ENCODE data around the gene PAM.

DNA sequence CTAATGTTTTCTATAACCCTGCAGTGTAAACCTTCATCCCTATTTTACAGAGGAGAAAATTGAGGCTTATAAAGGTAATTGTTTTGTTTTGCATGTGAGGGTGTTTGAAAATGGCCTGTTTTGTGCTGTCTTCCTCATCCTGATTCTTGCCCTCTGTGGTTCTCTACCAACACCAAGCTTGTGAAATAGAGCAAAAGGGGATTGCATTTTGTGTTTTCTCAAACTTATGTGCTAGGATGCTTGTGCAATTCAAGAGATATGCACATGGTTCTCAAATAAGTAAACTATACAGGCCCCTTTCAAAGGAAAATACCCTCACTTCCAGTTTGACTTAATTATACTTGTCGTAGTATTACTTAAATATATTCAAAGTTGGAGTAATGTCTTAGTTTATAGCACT lies 17.2 kb downstream of the PAM start:
- TF ChIP-seq, protein P1, sequence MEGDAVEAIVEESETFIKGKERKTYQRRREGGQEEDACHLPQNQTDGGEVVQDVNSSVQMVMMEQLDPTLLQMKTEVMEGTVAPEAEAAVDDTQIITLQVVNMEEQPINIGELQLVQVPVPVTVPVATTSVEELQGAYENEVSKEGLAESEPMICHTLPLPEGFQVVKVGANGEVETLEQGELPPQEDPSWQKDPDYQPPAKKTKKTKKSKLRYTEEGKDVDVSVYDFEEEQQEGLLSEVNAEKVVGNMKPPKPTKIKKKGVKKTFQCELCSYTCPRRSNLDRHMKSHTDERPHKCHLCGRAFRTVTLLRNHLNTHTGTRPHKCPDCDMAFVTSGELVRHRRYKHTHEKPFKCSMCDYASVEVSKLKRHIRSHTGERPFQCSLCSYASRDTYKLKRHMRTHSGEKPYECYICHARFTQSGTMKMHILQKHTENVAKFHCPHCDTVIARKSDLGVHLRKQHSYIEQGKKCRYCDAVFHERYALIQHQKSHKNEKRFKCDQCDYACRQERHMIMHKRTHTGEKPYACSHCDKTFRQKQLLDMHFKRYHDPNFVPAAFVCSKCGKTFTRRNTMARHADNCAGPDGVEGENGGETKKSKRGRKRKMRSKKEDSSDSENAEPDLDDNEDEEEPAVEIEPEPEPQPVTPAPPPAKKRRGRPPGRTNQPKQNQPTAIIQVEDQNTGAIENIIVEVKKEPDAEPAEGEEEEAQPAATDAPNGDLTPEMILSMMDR (IDR thresholded peaks at IDR 0.05), result no peak
- no peak for TF ChIP-seq POLR2A (IDR thresholded peaks at IDR 0.05)
